HL-60/S4 treated with phorbol 12-myristate 13-acetate at 8.2 ng/mL for 4 days and 3 days (cell line): ENCODE results near the gene TACO1.

Source experiments
- in situ Hi-C: fragments of 300-500 bp; cut with MboI; formaldehyde crosslinking; loops from 2 replicates; pipeline ENCODE4 v1.15.0; 2022; ENCODE audit warnings: low sequenced_read_pairs

TACO1 gene

GRCh38 chr17:63596856-63597586 lies 3.7 kb upstream of the TACO1 start:
- in situ Hi-C loops: no loop called here

GRCh38 chr17:63598281-63598680 lies 2.4 kb upstream of the TACO1 start:
- in situ Hi-C loops: no loop called here

- in situ Hi-C loops: loop anchor here (10.0 kb wide), 1 partner anchor 177 kb away; no protein-coding TSS in a partner anchor
These were observed 1.0 kb downstream of the TACO1 start for GRCh38 chr17:63601439-63602371.

GRCh38 chr17:63609816-63610573 lies 9.3 kb downstream of the TACO1 start:
- in situ Hi-C loops: loop anchor here (10.0 kb wide), 1 partner anchor 185 kb away; no protein-coding TSS in a partner anchor

- in situ Hi-C loops: no loop called here
These were observed 10.2 kb downstream of the TACO1 start for GRCh38 chr17:63610854-63611253.

- in situ Hi-C loops: no loop called here
These were observed 10.7 kb downstream of the TACO1 start for GRCh38 chr17:63611354-63611753.

GRCh38 chr17:63613663-63614062 lies 13.0 kb downstream of the TACO1 start:
- in situ Hi-C loops: no loop called here

- in situ Hi-C loops: no loop called here
These were observed 20.6 kb downstream of the TACO1 start for GRCh38 chr17:63621229-63621683.

- in situ Hi-C loops: no loop called here
These were observed 21.2 kb downstream of the TACO1 start, which contains the start of gene MAP3K3 for GRCh38 chr17:63621684-63622573. MAP3K3 (plus strand) TSS chr17:63622417; CDS start chr17:63622760, 343 bp downstream.

GRCh38 chr17:63622574-63623390 lies 22.1 kb downstream of the TACO1 start:
- in situ Hi-C loops: no loop called here

GRCh38 chr17:63623786-63624530 lies 23.3 kb downstream of the TACO1 start:
- in situ Hi-C loops: no loop called here

GRCh38 chr17:63624531-63624880 lies 23.8 kb downstream of the TACO1 start:
- in situ Hi-C loops: no loop called here

- in situ Hi-C loops: no loop called here
These were observed 26.0 kb downstream of the TACO1 start for GRCh38 chr17:63626551-63627180.

GRCh38 chr17:63629627-63630026 lies 28.9 kb downstream of the TACO1 start:
- in situ Hi-C loops: no loop called here

GRCh38 chr17:63631062-63631461 lies 30.4 kb downstream of the TACO1 start:
- in situ Hi-C loops: no loop called here

GRCh38 chr17:63631626-63632025 lies 30.9 kb downstream of the TACO1 start:
- in situ Hi-C loops: no loop called here

- in situ Hi-C loops: no loop called here
These were observed 33.0 kb downstream of the TACO1 start for GRCh38 chr17:63633742-63634141.

GRCh38 chr17:63634163-63634562 lies 33.5 kb downstream of the TACO1 start:
- in situ Hi-C loops: no loop called here
